HEK293 (cell line): ENCODE measurements around the gene SCARB2.

ENCODE experiments used
- CTCF ChIA-PET: fragments of 350-600 bp; formaldehyde crosslinking; extraction: SDS; loops from one replicate; lab custom pipeline; 2021; ENCODE audit warnings: antibody characterized with exemption; lab: Yijun Ruan, JAX
- POLR2A ChIA-PET: fragments of 300-600 bp; formaldehyde crosslinking; extraction: SDS; loops from one replicate; lab custom pipeline; 2020; ENCODE audit warnings: antibody characterized with exemption, inconsistent platforms; lab: Yijun Ruan, JAX
- H3K27ac ChIP-seq: fragments of 200-500 bp; sonication (Bioruptor generic); 2 replicates; pipeline ENCODE4 v1.5.1; 2014; ENCODE audit warnings: low read depth, low read length, control low read depth, inconsistent platforms; ENCODE audit errors: extremely low read depth
- H3K36me3 ChIP-seq, 2 experiments: fragments of 200-500 bp in 1 of 2; sonication (Bioruptor generic) in 1 of 2; 1 replicate in 1 of 2; 2 replicates in 1 of 2; pipeline ENCODE4 v1.5.1; 2014 to 2017; ENCODE audit warnings: inconsistent platforms in 2 of 2, low read length in 2 of 2; ENCODE audit not compliant: control insufficient read depth in 2 of 2, insufficient read depth in 1 of 2
- H3K4me1 ChIP-seq: fragments of 200-500 bp; sonication (Bioruptor generic); 2 replicates; pipeline ENCODE4 v1.5.1; 2014; ENCODE audit warnings: mild to moderate bottlenecking, low read length, inconsistent platforms; ENCODE audit not compliant: control insufficient read depth, insufficient read depth
- H3K4me3 ChIP-seq: 2 replicates; pipeline ENCODE4 v1.5.1; 2011; ENCODE audit warnings: low read depth, mild to moderate bottlenecking, control low read depth, low read length, moderate library complexity
- H3K9me3 ChIP-seq: fragments of 200-500 bp; sonication (Bioruptor generic); 2 replicates; pipeline ENCODE4 v1.5.1; 2014; ENCODE audit warnings: low read depth, low read length, inconsistent platforms; ENCODE audit not compliant: control insufficient read depth, insufficient read depth
- KLF7 ChIP-seq: fragments of 450-650 bp; formaldehyde crosslinking; IDR thresholded peaks from 2 replicates; pipeline ENCODE4 v1.5.1; 2016; ENCODE audit warnings: missing biosample characterization, missing genetic modification characterization, borderline replicate concordance
- REST ChIP-seq: fragments of 450-650 bp; formaldehyde crosslinking; IDR thresholded peaks from 2 replicates; pipeline ENCODE4 v1.5.1; 2016; ENCODE audit warnings: missing biosample characterization, missing genetic modification characterization
- SCRT2 ChIP-seq: fragments of 450-650 bp; formaldehyde crosslinking; IDR thresholded peaks from 2 replicates; pipeline ENCODE4 v1.5.1; 2016; ENCODE audit warnings: missing biosample characterization, missing genetic modification characterization
- YY1 ChIP-seq: fragments of 450-650 bp; formaldehyde crosslinking; IDR thresholded peaks from 2 replicates; pipeline ENCODE4 v1.5.1; 2018; ENCODE audit warnings: missing biosample characterization, missing genetic modification characterization
- ZBTB20 ChIP-seq: fragments of 450-650 bp; formaldehyde crosslinking; IDR thresholded peaks from 2 replicates; pipeline ENCODE4 v1.5.1; 2016; ENCODE audit warnings: missing biosample characterization, missing genetic modification characterization
- ZFP37 ChIP-seq: fragments of 450-650 bp; formaldehyde crosslinking; IDR thresholded peaks from 2 replicates; pipeline ENCODE4 v1.5.1; 2016; ENCODE audit warnings: missing biosample characterization, missing genetic modification characterization
- ZFP69B ChIP-seq: fragments of 450-650 bp; formaldehyde crosslinking; IDR thresholded peaks from 2 replicates; pipeline ENCODE4 v1.5.1; 2016; ENCODE audit warnings: missing biosample characterization, missing genetic modification characterization
- ZNF114 ChIP-seq: fragments of 450-650 bp; formaldehyde crosslinking; IDR thresholded peaks from 2 replicates; pipeline ENCODE4 v1.5.0; 2017; ENCODE audit warnings: missing biosample characterization, missing genetic modification characterization
- ZNF121 ChIP-seq: fragments of 450-650 bp; formaldehyde crosslinking; IDR thresholded peaks from 2 replicates; pipeline ENCODE4 v1.5.1; 2016; ENCODE audit warnings: missing biosample characterization, missing genetic modification characterization
- ZNF133 ChIP-seq: fragments of 450-650 bp; formaldehyde crosslinking; IDR thresholded peaks from 2 replicates; pipeline ENCODE4 v1.5.1; 2016; ENCODE audit warnings: missing biosample characterization, missing genetic modification characterization
- ZNF138 ChIP-seq: fragments of 450-650 bp; formaldehyde crosslinking; IDR thresholded peaks from 2 replicates; pipeline ENCODE4 v1.5.1; 2016; ENCODE audit warnings: missing biosample characterization, missing genetic modification characterization, borderline replicate concordance
- ZNF146 ChIP-seq: fragments of 450-650 bp; formaldehyde crosslinking; IDR thresholded peaks from 2 replicates; pipeline ENCODE4 v1.5.1; 2016; ENCODE audit warnings: missing biosample characterization, missing genetic modification characterization
- ZNF174 ChIP-seq: fragments of 450-650 bp; formaldehyde crosslinking; IDR thresholded peaks from 2 replicates; pipeline ENCODE4 v1.5.0; 2017; ENCODE audit warnings: missing biosample characterization, mild to moderate bottlenecking, missing genetic modification characterization
- ZNF175 ChIP-seq: fragments of 450-650 bp; formaldehyde crosslinking; IDR thresholded peaks from 2 replicates; pipeline ENCODE4 v1.5.1; 2016; ENCODE audit warnings: missing biosample characterization, missing genetic modification characterization
- ZNF221 ChIP-seq: fragments of 450-650 bp; formaldehyde crosslinking; IDR thresholded peaks from 2 replicates; pipeline ENCODE4 v1.5.1; 2017; ENCODE audit warnings: missing biosample characterization, missing genetic modification characterization, borderline replicate concordance
- ZNF302 ChIP-seq: fragments of 450-650 bp; formaldehyde crosslinking; IDR thresholded peaks from 2 replicates; pipeline ENCODE4 v1.5.1; 2016; ENCODE audit warnings: missing biosample characterization, missing genetic modification characterization, low read depth
- ZNF311 ChIP-seq: fragments of 450-650 bp; formaldehyde crosslinking; IDR thresholded peaks from 2 replicates; pipeline ENCODE4 v1.5.1; 2017; ENCODE audit warnings: missing biosample characterization, missing genetic modification characterization, borderline replicate concordance
- ZNF324 ChIP-seq: fragments of 450-650 bp; formaldehyde crosslinking; IDR thresholded peaks from 2 replicates; pipeline ENCODE4 v1.5.1; 2016; ENCODE audit warnings: missing biosample characterization, missing genetic modification characterization
- ZNF335 ChIP-seq: fragments of 450-650 bp; formaldehyde crosslinking; conservative IDR thresholded peaks from 2 replicates; pipeline ENCODE4 v1.5.1; 2016; ENCODE audit warnings: missing biosample characterization, missing genetic modification characterization
- ZNF350 ChIP-seq: fragments of 450-650 bp; formaldehyde crosslinking; IDR thresholded peaks from 2 replicates; pipeline ENCODE4 v1.5.0; 2017; ENCODE audit warnings: missing biosample characterization, mild to moderate bottlenecking, missing genetic modification characterization
- ZNF513 ChIP-seq: fragments of 450-650 bp; IDR thresholded peaks from 2 replicates; pipeline ENCODE4 v1.5.1; 2018; ENCODE audit warnings: missing biosample characterization, missing genetic modification characterization
- ZNF549 ChIP-seq: fragments of 450-650 bp; IDR thresholded peaks from 2 replicates; pipeline ENCODE4 v1.5.1; 2018; ENCODE audit warnings: missing biosample characterization, missing genetic modification characterization, mild to moderate bottlenecking, inconsistent platforms, moderate library complexity
- ZNF610 ChIP-seq: fragments of 450-650 bp; formaldehyde crosslinking; IDR thresholded peaks from 2 replicates; pipeline ENCODE4 v1.5.1; 2016; ENCODE audit warnings: missing biosample characterization, missing genetic modification characterization, borderline replicate concordance
- ZNF623 ChIP-seq: fragments of 450-650 bp; formaldehyde crosslinking; IDR thresholded peaks from 2 replicates; pipeline ENCODE4 v1.5.1; 2016; ENCODE audit warnings: missing biosample characterization, missing genetic modification characterization
- ZNF670 ChIP-seq: fragments of 450-650 bp; formaldehyde crosslinking; IDR thresholded peaks from 2 replicates; pipeline ENCODE4 v1.5.1; 2016; ENCODE audit warnings: missing biosample characterization, missing genetic modification characterization, low read depth
- ZNF791 ChIP-seq: fragments of 450-650 bp; formaldehyde crosslinking; IDR thresholded peaks from 2 replicates; pipeline ENCODE4 v1.5.1; 2016; ENCODE audit warnings: missing biosample characterization, missing genetic modification characterization
- ZNF843 ChIP-seq: fragments of 450-650 bp; formaldehyde crosslinking; IDR thresholded peaks from 2 replicates; pipeline ENCODE4 v1.5.1; 2016; ENCODE audit warnings: missing biosample characterization, missing genetic modification characterization
- ZSCAN4 ChIP-seq: fragments of 450-650 bp; formaldehyde crosslinking; IDR thresholded peaks from 2 replicates; pipeline ENCODE4 v1.5.1; 2017; ENCODE audit warnings: missing biosample characterization, missing genetic modification characterization

SCARB2 gene

GRCh38 chr4:76197971-76198410 lies 15.6 kb downstream of the SCARB2 start:
- H3K36me3 ChIP-seq, result peaks cover 0 to 28% of the 10 kb centered on the region in 2 experiments; a peak in 1 of 3 replicates
- H3K27ac ChIP-seq, result peak overlapping the region; percentile 56
- ChIA-PET CTCF (interaction anchor here (0.6 to 1.9 kb wide), 2 partner anchors 18 to 27 kb away, joined by 4 to 8 read pairs; no protein-coding TSS in a partner anchor), POLR2A (no interaction called here)
- no peak overlapping the region for H3K4me3 ChIP-seq
- TF ChIP-seq ZBTB20 (peak; percentile 74), ZSCAN4 (tag by site-specific recombination) (no peak), ZNF174 (tag by site-specific recombination) (no peak), REST (tag by site-specific recombination) (no peak), ZNF175 (tag by site-specific recombination) (no peak), ZNF335 (tag by site-specific recombination) (0 out of 2 replicates have a peak, but pooled peaks have one; percentile 52), ZNF114 (tag by site-specific recombination) (no peak), SCRT2 (tag by site-specific recombination) (no peak), ZNF324 (tag by site-specific recombination) (no peak), ZNF791 (tag by site-specific recombination) (no peak), ZNF549 (tag by site-specific recombination) (no peak), ZNF843 (no peak), ZNF133 (tag by site-specific recombination) (no peak), ZNF513 (no peak)
- H3K4me1 ChIP-seq, result no peaks in the 10 kb centered on the region; the same call in 1 of the 2 replicates
- no peaks in the 10 kb centered on the region for H3K9me3 ChIP-seq

GRCh38 chr4:76197031-76197743 lies 16.4 kb downstream of the SCARB2 start:
- TF ChIP-seq ZNF146 (tag by site-specific recombination) (no peak), YY1 (no peak), ZNF350 (tag by site-specific recombination) (no peak), ZNF221 (no peak), ZNF670 (tag by site-specific recombination) (no peak), ZNF302 (no peak), ZNF623 (tag by site-specific recombination) (no peak), ZNF121 (tag by site-specific recombination) (no peak), ZNF610 (tag by site-specific recombination) (no peak), ZNF311 (no peak), ZFP69B (tag by site-specific recombination) (no peak), ZFP37 (tag by site-specific recombination) (no peak), KLF7 (tag by site-specific recombination) (no peak), ZNF138 (tag by site-specific recombination) (no peak)
- POLR2A ChIA-PET, result no interaction called here
- peaks cover 0 to 36% of the 10 kb centered on the region in 2 experiments; a peak in 1 of 3 replicates for H3K36me3 ChIP-seq
- H3K4me1 ChIP-seq, result no peaks in the 10 kb centered on the region; the same call in 1 of the 2 replicates
- H3K27ac ChIP-seq, result peak overlapping the region; percentile 56
- H3K4me3 ChIP-seq, result no peak overlapping the region
- CTCF ChIA-PET, result interaction anchor here (1.9 kb wide), 1 partner anchor 17 kb away, joined by 8 read pairs; no protein-coding TSS in a partner anchor
- H3K9me3 ChIP-seq, result no peaks in the 10 kb centered on the region
